ENCODE measurements around the gene LRRC41.
"Not testable (repeated sequence)": the region's sequence is repeated elsewhere in the genome, so short reads cannot be mapped to it uniquely, and the experiment has no call there.

LRRC41 gene

GRCh38 chr1:46303038-46303871 lies at the start of gene LRRC41, which contains the start of gene UQCRH:
Gene LRRC41 (minus strand): TSS chr1:46303616. CDS start chr1:46303322, 294 bp downstream.
Gene UQCRH (plus strand): TSS chr1:46303698. CDS start chr1:46303767, 69 bp downstream.
- peak; percentile 96 for DNase-seq (ENCODE audit: low spot score)

- no peak for DNase-seq (ENCODE audit: low spot score)
These were observed 48.9 kb upstream of the LRRC41 start for GRCh38 chr1:46352363-46352762.

GRCh38 chr1:46345281-46345680 lies 41.9 kb upstream of the LRRC41 start:
- DNase-seq (ENCODE audit: low spot score) = no peak

- no peak for DNase-seq (ENCODE audit: low spot score)
These were observed 41.1 kb upstream of the LRRC41 start for GRCh38 chr1:46344481-46344880.

GRCh38 chr1:46343705-46344104 lies 40.3 kb upstream of the LRRC41 start:
- no peak for DNase-seq (ENCODE audit: low spot score)

- DNase-seq (ENCODE audit: low spot score) = no peak
These were observed 39.9 kb upstream of the LRRC41 start for GRCh38 chr1:46343351-46343695.

- DNase-seq (ENCODE audit: low spot score) = no peak
These were observed 39.4 kb upstream of the LRRC41 start for GRCh38 chr1:46342677-46343350.

GRCh38 chr1:46342084-46342656 lies 38.8 kb upstream of the LRRC41 start:
- DNase-seq (ENCODE audit: low spot score) = peak; percentile 47

GRCh38 chr1:46341222-46342083 lies 38.0 kb upstream of the LRRC41 start:
- DNase-seq (ENCODE audit: low spot score) = no peak

GRCh38 chr1:46340404-46341221 lies 37.2 kb upstream of the LRRC41 start, which contains the start of gene NSUN4:
Gene NSUN4 (plus strand): TSS chr1:46340807. CDS start chr1:46340827, 20 bp downstream.
- DNase-seq (ENCODE audit: low spot score) = peak; percentile 93

- not testable (repeated sequence) for DNase-seq (ENCODE audit: low spot score)
These were observed 34.0 kb upstream of the LRRC41 start for GRCh38 chr1:46337409-46337808.

- no peak for DNase-seq (ENCODE audit: low spot score)
These were observed 31.7 kb upstream of the LRRC41 start for GRCh38 chr1:46335081-46335480.

GRCh38 chr1:46334030-46334384 lies 30.6 kb upstream of the LRRC41 start:
- DNase-seq (ENCODE audit: low spot score) = no peak

- peak; percentile 58 for DNase-seq (ENCODE audit: low spot score)
These were observed 30.0 kb upstream of the LRRC41 start for GRCh38 chr1:46333300-46334029.

- not testable (repeated sequence) for DNase-seq (ENCODE audit: low spot score)
These were observed 28.5 kb upstream of the LRRC41 start for GRCh38 chr1:46331786-46332540.

- DNase-seq (ENCODE audit: low spot score) = not testable (repeated sequence)
These were observed 27.0 kb upstream of the LRRC41 start for GRCh38 chr1:46330381-46330780.

- not testable (repeated sequence) for DNase-seq (ENCODE audit: low spot score)
These were observed 26.4 kb upstream of the LRRC41 start for GRCh38 chr1:46329807-46330206.

GRCh38 chr1:46328182-46328581 lies 24.8 kb upstream of the LRRC41 start:
- DNase-seq (ENCODE audit: low spot score) = not testable (repeated sequence)

- DNase-seq (ENCODE audit: low spot score) = not testable (repeated sequence)
These were observed 22.1 kb upstream of the LRRC41 start for GRCh38 chr1:46325285-46326076.

Measured in hepatic stellate cell (primary cell).